ENCODE results near the gene TMPRSS6. TPM values are rescaled to one million over a fixed set of nuclear protein-coding genes. Genes with fewer than 3 reads are reported as not detected.

TMPRSS6 gene
- total RNA-seq, 4 donors from 2014 or later: 0.10 to 0.18 TPM; not detected in 2

- no peak overlapping the region for H3K4me3 ChIP-seq
- no peak overlapping the region for H3K27ac ChIP-seq
- H3K4me1 ChIP-seq: no peaks in the 10 kb centered on the region
- peaks cover 28 to 37% (median 29%) of the 10 kb centered on the region in 3 donors for H3K27me3 ChIP-seq
- ATAC-seq (no peak), DNase-seq (no peak)
- intact Hi-C loops (cut with DNase I; ENCODE audit: low total_unique reads): no loop called here
- in situ Hi-C loops (cut with MboI; ENCODE audit: low sequenced_read_pairs in 4 of 4): no loop called here
- H3K36me3 ChIP-seq: no peaks in the 10 kb centered on the region
- H3K9me3 ChIP-seq: no peaks in the 10 kb centered on the region
- TF ChIP-seq CTCF (IDR thresholded peaks at IDR 0.05 in 4 of 5, conservative IDR thresholded peaks at IDR 0.05 in 1 of 5) (no peak), POLR2A (IDR thresholded peaks at IDR 0.05) (no peak)
Observed at GRCh38 chr22:37070744-37071143, 38.8 kb downstream of the TMPRSS6 start.

- in situ Hi-C loops (cut with MboI; ENCODE audit: low sequenced_read_pairs in 4 of 4): no loop called here
Observed at GRCh38 chr22:37070334-37070733, 39.2 kb downstream of the TMPRSS6 start.

GRCh38 chr22:37069719-37070118, 39.8 kb downstream of the TMPRSS6 start:
- TF ChIP-seq CTCF (IDR thresholded peaks at IDR 0.05 in 4 of 5, conservative IDR thresholded peaks at IDR 0.05 in 1 of 5) (no peak), POLR2A (IDR thresholded peaks at IDR 0.05) (no peak)
- H3K4me3 ChIP-seq: no peak overlapping the region
- H3K27ac ChIP-seq: no peak overlapping the region
- no peak for DNase-seq
- H3K9me3 ChIP-seq: no peaks in the 10 kb centered on the region
- no peaks in the 10 kb centered on the region for H3K36me3 ChIP-seq
- in situ Hi-C loops (cut with MboI; ENCODE audit: low sequenced_read_pairs in 4 of 4): no loop called here
- no peak for ATAC-seq
- H3K27me3 ChIP-seq: peaks cover 23 to 30% (median 24%) of the 10 kb centered on the region in 3 donors
- intact Hi-C loops (cut with DNase I; ENCODE audit: low total_unique reads): no loop called here
- no peaks in the 10 kb centered on the region for H3K4me1 ChIP-seq

More at GRCh38 chr22:37070334-37070733, 39.2 kb downstream of the TMPRSS6 start:
- H3K9me3 ChIP-seq: no peaks in the 10 kb centered on the region
- intact Hi-C loops (cut with DNase I; ENCODE audit: low total_unique reads): no loop called here
- no peak for ATAC-seq
- no peak overlapping the region for H3K4me3 ChIP-seq
- no peak for DNase-seq
- no peaks in the 10 kb centered on the region for H3K36me3 ChIP-seq
- H3K27me3 ChIP-seq: peaks cover 24 to 35% (median 27%) of the 10 kb centered on the region in 3 donors
- TF ChIP-seq CTCF (IDR thresholded peaks at IDR 0.05 in 4 of 5, conservative IDR thresholded peaks at IDR 0.05 in 1 of 5) (no peak), POLR2A (IDR thresholded peaks at IDR 0.05) (no peak)
- no peaks in the 10 kb centered on the region for H3K4me1 ChIP-seq
- no peak overlapping the region for H3K27ac ChIP-seq

DNA sequence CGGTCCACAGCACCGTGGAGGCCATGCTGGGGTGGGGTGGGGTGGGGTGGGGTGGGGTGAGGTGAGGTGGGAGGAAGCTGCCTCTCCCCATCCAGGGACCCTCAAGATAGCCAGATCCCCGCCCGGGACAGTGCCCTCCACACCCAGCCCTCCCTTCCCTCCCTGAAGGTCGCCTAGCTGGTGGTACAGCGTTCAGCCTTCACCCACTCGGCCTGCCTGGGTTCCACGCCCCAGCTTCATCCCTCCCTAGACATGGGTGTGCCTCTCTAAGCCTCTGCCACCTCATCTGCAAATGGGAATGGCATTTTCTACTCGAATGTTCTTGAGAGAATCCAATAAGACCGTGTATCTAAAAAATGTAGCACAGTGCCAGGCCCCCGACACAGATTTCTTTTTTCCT, 40.2 kb downstream of the TMPRSS6 start:
- in situ Hi-C loops (cut with MboI; ENCODE audit: low sequenced_read_pairs in 4 of 4): no loop called here
- H3K27me3 ChIP-seq: peaks cover 23 to 30% (median 24%) of the 10 kb centered on the region in 3 donors
- DNase-seq: no peak

More for the DNA sequence above, 40.2 kb downstream of the TMPRSS6 start:
- no peaks in the 10 kb centered on the region for H3K9me3 ChIP-seq
- H3K27ac ChIP-seq: no peak overlapping the region
- TF ChIP-seq POLR2A (IDR thresholded peaks at IDR 0.05) (no peak), CTCF (IDR thresholded peaks at IDR 0.05 in 4 of 5, conservative IDR thresholded peaks at IDR 0.05 in 1 of 5) (no peak)
- ATAC-seq: no peak
- intact Hi-C loops (cut with DNase I; ENCODE audit: low total_unique reads): no loop called here
- no peaks in the 10 kb centered on the region for H3K36me3 ChIP-seq
- H3K4me3 ChIP-seq: no peak overlapping the region
- no peaks in the 10 kb centered on the region for H3K4me1 ChIP-seq
